Activated T-helper 1 cell treated with anti-CD3 and anti-CD28 coated beads, Interleukin-12 subunit alpha, Interleukin-12 subunit beta, Interleukin-2, Interleukin-4 antibody, amounts not matched to agents 30 ng/mL and 10 ng/mL and 1 ng/mL, durations not matched to agents 14 hours and 24 hours and 36 hours (primary cell): ENCODE measurements around the gene PDE4D. TPM values are rescaled to one million over a fixed set of nuclear protein-coding genes. Genes with fewer than 3 reads are reported as not detected.

Experiments used
- DNase-seq: peaks from one replicate; pipeline ENCODE4 v3.0.0; 2021; ENCODE audit warnings: low spot score
- H3K27ac Mint-ChIP-seq: one replicate; pipeline ENCODE4 v1.8.0; 2021; ENCODE audit warnings: mild to moderate bottlenecking, mixed read lengths
- H3K27me3 Mint-ChIP-seq: one replicate; pipeline ENCODE4 v1.8.0; 2022; ENCODE audit warnings: mild to moderate bottlenecking, moderate library complexity, mixed read lengths; ENCODE audit not compliant: insufficient read depth
- H3K36me3 Mint-ChIP-seq: one replicate; pipeline ENCODE4 v1.8.0; 2021; ENCODE audit warnings: low read depth, mixed read lengths
- H3K4me1 Mint-ChIP-seq: one replicate; pipeline ENCODE4 v1.8.0; 2021; ENCODE audit warnings: low read depth, mixed read lengths
- H3K4me3 Mint-ChIP-seq: one replicate; pipeline ENCODE4 v1.8.0; 2021; ENCODE audit warnings: mild to moderate bottlenecking, moderate library complexity, mixed read lengths
- H3K9me3 Mint-ChIP-seq: one replicate; pipeline ENCODE4 v1.8.0; 2021; ENCODE audit warnings: mixed read lengths
- intact Hi-C: fragments of 100-400 bp; cut with micrococcal nuclease; formaldehyde crosslinking; loops from one replicate; pipeline ENCODE4 v1.15.1; 2024
- total RNA-seq: library from RNA; stranded (reverse); gene quantifications from 2 replicates; pipeline ENCODE4 v1.2.3, GENCODE V29; 2022

Gene PDE4D
- total RNA-seq, 1 donor from 2014 or later = 50.6 TPM

GRCh38 chr5:59866661-59867060 lies 26.9 kb downstream of the PDE4D start:
- H3K27me3 Mint-ChIP-seq = no peaks in the 10 kb centered on the region
- H3K9me3 Mint-ChIP-seq = no peaks in the 10 kb centered on the region
- no peak overlapping the region for H3K27ac Mint-ChIP-seq
- no peaks in the 10 kb centered on the region for H3K36me3 Mint-ChIP-seq
- intact Hi-C loops = no loop called here
- H3K4me3 Mint-ChIP-seq = no peak overlapping the region
- no peaks in the 10 kb centered on the region for H3K4me1 Mint-ChIP-seq
- no peak for DNase-seq

GRCh38 chr5:59864718-59865117 lies 28.8 kb downstream of the PDE4D start:
- DNase-seq = no peak
- no peaks in the 10 kb centered on the region for H3K9me3 Mint-ChIP-seq
- no peak overlapping the region for H3K4me3 Mint-ChIP-seq
- intact Hi-C loops = no loop called here
- H3K4me1 Mint-ChIP-seq = no peaks in the 10 kb centered on the region
- no peaks in the 10 kb centered on the region for H3K27me3 Mint-ChIP-seq
- no peak overlapping the region for H3K27ac Mint-ChIP-seq
- H3K36me3 Mint-ChIP-seq = no peaks in the 10 kb centered on the region

GRCh38 chr5:59863777-59864176 lies 29.7 kb downstream of the PDE4D start:
- H3K4me1 Mint-ChIP-seq = no peaks in the 10 kb centered on the region
- H3K4me3 Mint-ChIP-seq = no peak overlapping the region
- intact Hi-C loops = no loop called here
- no peaks in the 10 kb centered on the region for H3K27me3 Mint-ChIP-seq
- no peak for DNase-seq
- H3K27ac Mint-ChIP-seq = no peak overlapping the region
- H3K36me3 Mint-ChIP-seq = no peaks in the 10 kb centered on the region
- H3K9me3 Mint-ChIP-seq = no peaks in the 10 kb centered on the region

DNA sequence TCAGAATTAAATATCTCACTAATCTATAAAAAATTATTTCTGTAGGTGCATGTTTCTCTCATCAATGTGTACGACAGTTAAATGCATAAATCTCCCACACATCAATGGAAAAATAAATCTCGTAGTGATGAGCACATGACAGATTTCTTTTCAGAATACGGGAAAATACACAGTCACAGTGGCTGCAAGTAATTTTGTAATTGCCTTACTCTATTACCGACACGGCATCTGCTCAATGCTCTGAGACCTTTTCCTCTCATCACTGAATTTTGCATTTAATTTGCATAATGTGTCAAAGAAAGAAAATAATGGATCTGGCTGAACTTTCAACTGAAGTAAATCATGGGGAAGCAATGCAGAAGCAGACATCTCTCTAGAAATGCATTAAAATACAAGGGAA lies 37.2 kb downstream of the PDE4D start:
- Mint-ChIP-seq H3K4me3 (no peak overlapping the region), H3K4me1 (no peaks in the 10 kb centered on the region), H3K36me3 (no peaks in the 10 kb centered on the region), H3K27ac (no peak overlapping the region), H3K9me3 (no peaks in the 10 kb centered on the region), H3K27me3 (peaks cover 7% of the 10 kb centered on the region)
- DNase-seq = no peak
- intact Hi-C loops = no loop called here

GRCh38 chr5:59850766-59851165 lies 42.8 kb downstream of the PDE4D start:
- no peaks in the 10 kb centered on the region for H3K9me3 Mint-ChIP-seq
- no peaks in the 10 kb centered on the region for H3K36me3 Mint-ChIP-seq
- no peak overlapping the region for H3K4me3 Mint-ChIP-seq
- no peak overlapping the region for H3K27ac Mint-ChIP-seq
- DNase-seq = no peak
- no peaks in the 10 kb centered on the region for H3K4me1 Mint-ChIP-seq
- H3K27me3 Mint-ChIP-seq = peaks cover 10% of the 10 kb centered on the region
- intact Hi-C loops = no loop called here

DNA sequence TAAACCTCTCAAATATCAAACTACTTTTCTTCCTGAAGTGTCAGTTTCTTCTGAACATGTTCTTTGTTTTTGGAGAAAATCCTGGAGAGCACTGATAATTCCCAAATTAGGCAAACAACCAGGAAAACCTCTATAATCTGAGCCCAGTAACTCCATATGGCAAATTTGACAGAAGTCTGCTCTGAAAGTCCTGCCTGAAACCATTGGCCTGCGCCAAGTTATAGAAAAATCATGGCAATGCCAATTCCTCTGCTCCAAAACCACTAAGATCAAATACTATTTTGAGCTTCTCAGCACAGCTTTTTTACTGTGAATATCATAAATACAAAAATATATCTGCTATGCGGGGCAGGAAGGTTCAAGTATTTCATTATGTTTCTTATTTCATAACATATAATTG lies 45.9 kb downstream of the PDE4D start:
- peaks cover 5% of the 10 kb centered on the region for H3K27me3 Mint-ChIP-seq
- H3K4me3 Mint-ChIP-seq = no peak overlapping the region
- H3K4me1 Mint-ChIP-seq = no peaks in the 10 kb centered on the region
- no peaks in the 10 kb centered on the region for H3K9me3 Mint-ChIP-seq
- DNase-seq = no peak
- intact Hi-C loops = no loop called here
- H3K36me3 Mint-ChIP-seq = no peaks in the 10 kb centered on the region
- H3K27ac Mint-ChIP-seq = no peak overlapping the region

DNA sequence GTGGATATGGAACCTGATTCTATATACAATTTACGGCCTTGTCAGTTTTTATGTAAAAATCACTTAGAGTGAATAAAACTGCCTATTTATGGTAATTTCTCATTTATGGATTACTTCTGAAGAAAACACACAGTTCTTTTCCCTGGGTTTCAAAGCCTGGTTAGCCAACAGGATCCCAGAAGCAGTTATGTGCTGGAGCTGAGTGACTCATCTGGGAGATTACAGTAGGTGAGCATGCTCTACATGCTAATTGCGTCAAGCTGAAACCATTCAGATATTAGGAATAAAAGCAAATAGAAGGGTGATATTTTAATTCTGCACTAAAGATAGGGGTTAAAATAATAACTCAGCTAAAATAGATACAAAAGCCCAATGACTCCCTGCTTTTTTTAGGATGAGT lies 47.8 kb downstream of the PDE4D start:
- intact Hi-C loops = no loop called here
- peaks cover 5% of the 10 kb centered on the region for H3K27me3 Mint-ChIP-seq
- H3K27ac Mint-ChIP-seq = no peak overlapping the region
- no peaks in the 10 kb centered on the region for H3K9me3 Mint-ChIP-seq
- H3K4me3 Mint-ChIP-seq = no peak overlapping the region
- H3K36me3 Mint-ChIP-seq = no peaks in the 10 kb centered on the region
- H3K4me1 Mint-ChIP-seq = no peaks in the 10 kb centered on the region
- no peak for DNase-seq

- H3K4me1 Mint-ChIP-seq = no peaks in the 10 kb centered on the region
- peaks cover 6% of the 10 kb centered on the region for H3K27me3 Mint-ChIP-seq
- intact Hi-C loops = no loop called here
These were observed 49.9 kb downstream of the PDE4D start for GRCh38 chr5:59843511-59844213.

DNA sequence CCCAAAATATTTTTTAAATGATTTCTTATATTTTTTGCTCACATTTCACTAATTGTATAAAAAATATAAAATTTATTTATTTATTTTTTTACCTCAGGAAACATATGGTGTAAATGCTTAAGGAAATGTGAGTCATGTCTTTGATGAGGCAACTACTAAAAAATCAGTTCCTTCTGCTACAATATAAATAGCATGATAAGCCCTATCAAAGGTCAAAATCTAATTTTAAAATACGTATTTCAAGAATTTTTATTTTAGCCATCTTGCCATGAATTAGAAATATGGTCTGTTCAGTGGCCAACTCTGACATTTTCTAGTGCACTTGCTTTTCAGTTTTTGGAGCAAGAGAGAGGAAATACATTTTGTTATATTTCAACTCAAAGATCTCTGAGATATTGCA lies 50.5 kb downstream of the PDE4D start:
- Mint-ChIP-seq H3K36me3 (no peaks in the 10 kb centered on the region), H3K4me1 (no peaks in the 10 kb centered on the region), H3K27me3 (peaks cover 6% of the 10 kb centered on the region), H3K9me3 (no peaks in the 10 kb centered on the region), H3K4me3 (no peak overlapping the region), H3K27ac (no peak overlapping the region)
- intact Hi-C loops = no loop called here
- no peak for DNase-seq

More at GRCh38 chr5:59843511-59844213, 49.9 kb downstream of the PDE4D start:
- H3K4me3 Mint-ChIP-seq = no peak overlapping the region
- no peak for DNase-seq
- H3K27ac Mint-ChIP-seq = no peak overlapping the region
- no peaks in the 10 kb centered on the region for H3K9me3 Mint-ChIP-seq
- no peaks in the 10 kb centered on the region for H3K36me3 Mint-ChIP-seq

DNA sequence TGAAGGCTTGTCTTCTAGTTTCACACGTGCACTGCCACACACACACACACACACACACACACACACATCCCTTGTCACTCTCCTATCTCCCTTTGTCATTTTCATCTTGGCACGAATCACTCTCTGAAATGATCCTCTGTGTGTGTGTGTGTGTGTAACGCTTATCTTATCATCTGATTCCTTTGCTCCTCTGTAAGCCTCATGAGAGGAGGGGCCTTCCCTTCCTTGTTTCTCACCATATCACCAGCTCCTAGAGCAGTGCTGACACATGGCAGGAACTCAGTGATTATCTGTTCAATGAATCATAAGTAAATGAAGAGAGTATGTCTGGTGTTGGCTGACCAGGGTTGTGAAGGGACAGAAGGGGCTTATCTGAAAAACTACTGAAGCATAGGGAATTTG lies 53.3 kb downstream of the PDE4D start:
- intact Hi-C loops = no loop called here
- no peak overlapping the region for H3K4me3 Mint-ChIP-seq
- DNase-seq = no peak
- H3K9me3 Mint-ChIP-seq = no peaks in the 10 kb centered on the region
- H3K36me3 Mint-ChIP-seq = no peaks in the 10 kb centered on the region
- H3K4me1 Mint-ChIP-seq = no peaks in the 10 kb centered on the region
- H3K27ac Mint-ChIP-seq = no peak overlapping the region
- H3K27me3 Mint-ChIP-seq = peaks cover 2% of the 10 kb centered on the region

- H3K9me3 Mint-ChIP-seq = no peaks in the 10 kb centered on the region
- intact Hi-C loops = no loop called here
- H3K36me3 Mint-ChIP-seq = no peaks in the 10 kb centered on the region
- DNase-seq = no peak
- peaks cover 2% of the 10 kb centered on the region for H3K27me3 Mint-ChIP-seq
- H3K4me1 Mint-ChIP-seq = no peaks in the 10 kb centered on the region
- H3K4me3 Mint-ChIP-seq = no peak overlapping the region
- H3K27ac Mint-ChIP-seq = no peak overlapping the region
These were observed 54.5 kb downstream of the PDE4D start for GRCh38 chr5:59838989-59839388.

DNA sequence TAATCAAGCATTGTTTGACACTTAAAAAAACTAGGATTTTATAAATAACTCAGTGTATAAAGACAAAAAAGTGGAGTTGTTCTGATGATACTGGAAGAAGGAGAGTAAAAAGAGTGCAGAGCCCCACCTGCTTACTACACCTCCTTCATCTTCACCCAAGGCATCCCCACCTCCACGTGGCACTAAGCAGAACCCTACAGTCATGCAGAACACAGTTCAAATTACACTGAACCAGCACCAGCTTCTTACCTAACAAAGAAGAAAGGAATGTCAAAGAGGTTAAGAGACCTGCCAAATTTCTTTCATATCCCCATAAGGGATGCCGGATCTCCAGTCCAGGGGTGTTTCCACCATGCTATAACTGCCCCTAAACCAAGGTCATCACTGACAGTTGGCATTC lies 55.5 kb downstream of the PDE4D start:
- intact Hi-C loops = no loop called here
- H3K9me3 Mint-ChIP-seq = no peaks in the 10 kb centered on the region
- no peak for DNase-seq
- no peaks in the 10 kb centered on the region for H3K36me3 Mint-ChIP-seq
- H3K4me3 Mint-ChIP-seq = no peak overlapping the region
- H3K27ac Mint-ChIP-seq = no peak overlapping the region
- peaks cover 2% of the 10 kb centered on the region for H3K27me3 Mint-ChIP-seq
- no peaks in the 10 kb centered on the region for H3K4me1 Mint-ChIP-seq

GRCh38 chr5:59837071-59837470 lies 56.5 kb downstream of the PDE4D start:
- intact Hi-C loops = no loop called here

DNA sequence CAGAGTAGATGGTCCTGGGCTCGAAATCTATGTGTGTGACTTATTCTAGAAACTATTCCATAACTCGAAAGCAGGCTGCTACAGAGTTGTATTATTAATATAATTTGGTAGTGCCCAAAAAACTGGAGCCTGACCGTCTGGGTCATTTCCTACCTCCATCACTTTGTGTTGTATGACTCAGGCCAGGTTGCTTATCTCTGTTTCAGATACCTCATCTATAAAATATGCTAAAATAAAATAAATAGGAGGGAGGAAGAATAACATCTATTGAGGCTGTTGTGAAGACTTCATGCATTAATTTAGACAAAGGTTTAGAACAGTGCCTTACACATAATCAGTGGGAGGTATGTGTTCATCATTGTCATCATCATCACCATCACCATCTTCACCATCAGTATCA lies 57.7 kb downstream of the PDE4D start:
- intact Hi-C loops = no loop called here
- H3K9me3 Mint-ChIP-seq = no peaks in the 10 kb centered on the region
- H3K27me3 Mint-ChIP-seq = peaks cover 6% of the 10 kb centered on the region
- H3K36me3 Mint-ChIP-seq = no peaks in the 10 kb centered on the region
- DNase-seq = no peak
- H3K4me1 Mint-ChIP-seq = no peaks in the 10 kb centered on the region
- H3K4me3 Mint-ChIP-seq = no peak overlapping the region
- H3K27ac Mint-ChIP-seq = no peak overlapping the region

More at GRCh38 chr5:59837071-59837470, 56.5 kb downstream of the PDE4D start:
- no peak for DNase-seq
- Mint-ChIP-seq H3K4me1 (no peaks in the 10 kb centered on the region), H3K27me3 (peaks cover 2% of the 10 kb centered on the region), H3K9me3 (no peaks in the 10 kb centered on the region), H3K4me3 (no peak overlapping the region), H3K36me3 (no peaks in the 10 kb centered on the region), H3K27ac (no peak overlapping the region)
